Right lobe of liver (tissue), 6 donors: ENCODE data around the gene SH2B2. TPM values are rescaled to one million over a fixed set of nuclear protein-coding genes. Genes with fewer than 3 reads are reported as not detected.

Experiments
- ATAC-seq, 4 donors: fragments of 200-7000 bp; cut with Tn5 transposase; one replicate each; pipeline ENCODE4 v1.9.1; 2020; ENCODE audit warnings: mild to moderate bottlenecking in 4 of 4, moderate library complexity in 4 of 4
- DNase-seq, 3 donors: peaks; one replicate each; pipeline ENCODE4 v3.0.0-alpha.2; 2020
- H3K27ac ChIP-seq, 3 donors: fragments of 200-600 bp; one replicate each; pipeline ENCODE4 v1.8.0; 2022
- H3K27me3 ChIP-seq, 2 donors: fragments of 200-600 bp; one replicate each; pipeline ENCODE4 v1.8.0; 2022
- H3K36me3 ChIP-seq, 4 donors: fragments of 200-600 bp; sonication (generic) in 1 of 4; one replicate each; pipeline versions ENCODE4 v1.5.1 to v1.8.0; 2017 to 2022; ENCODE audit warnings: control low read depth in 1 of 4
- H3K4me1 ChIP-seq, 4 donors: fragments of 200-600 bp; sonication (generic) in 1 of 4; one replicate each; pipeline versions ENCODE4 v1.5.1 to v1.8.0; 2017 to 2022; ENCODE audit warnings: control low read depth in 1 of 4
- H3K4me3 ChIP-seq, 3 donors: fragments of 200-600 bp; one replicate each; pipeline ENCODE4 v1.8.0; 2022
- H3K9me3 ChIP-seq, 4 donors: fragments of 200-600 bp; sonication (generic) in 1 of 4; one replicate each; pipeline versions ENCODE4 v1.5.1 to v1.8.0; 2017 to 2022; ENCODE audit warnings: control low read depth in 1 of 4
- CTCF ChIP-seq, 4 donors: fragments of 200-600 bp in 3 of 4; fragments of 450-650 bp in 1 of 4; IDR thresholded peaks; one replicate each; pipeline versions ENCODE4 v1.5.1 to v1.8.0; 2016 to 2022; ENCODE audit warnings: antibody characterized with exemption in 4 of 4, mild to moderate bottlenecking in 2 of 4
- POLR2A ChIP-seq: fragments of 450-650 bp; IDR thresholded peaks from one replicate; pipeline ENCODE4 v1.6.1; 2017; ENCODE audit warnings: antibody characterized with exemption, mild to moderate bottlenecking
- WGBS: methylation state at CpG from one replicate; pipeline ENCODE4 v1.1.6; 2018; ENCODE audit warnings: low coverage, low lambda C conversion rate; ENCODE audit not compliant: insufficient coverage; ENCODE audit errors: missing lambda C conversion rate; 5-methylcytosine and 5-hydroxymethylcytosine counted together
- intact Hi-C, 2 donors: fragments of 100-400 bp; cut with DNase I; formaldehyde crosslinking; loops; one replicate each; pipeline versions ENCODE4 v1.11.2 to v1.14.1; 2022
- total RNA-seq, 6 experiments: library from RNA; depleted of rRNA in 2 of 6; stranded (reverse); fragments of >200 nt in 2 of 6; fragmentation: NEBNext Ultra II Directional in 3 of 6; extraction: Animal tissue kit (Norgen Biotek cat#: 25700) in 3 of 6; gene quantifications; one replicate each; pipeline versions ENCODE4 v1.1.0 to v1.2.4, GENCODE V29; 2016 to 2023
- donor health status: DM: no; HTN: yes; CAD: no.
- donor health status: DM: no; HTN: no; CAD: no.
- donor health status: DM: no; HTN: no; CAD: no.
- donor health status: DM: no; HTN: yes; CAD: no.
- donor health status: DM: no; HTN: yes; CAD: no.

The SH2B2 gene
- total RNA-seq, 6 experiments from 2014 or later: 1.7 to 3.1 (median 2.6) TPM

- no peaks in the 10 kb centered on the region for H3K4me1 ChIP-seq
- no peak overlapping the region for H3K4me3 ChIP-seq
- intact Hi-C loops: no loop called here
- DNase-seq: no peak
- 47% methylated on average over 2 of the region's 6 CpGs for WGBS
- H3K27me3 ChIP-seq: no peaks in the 10 kb centered on the region
- no peak for ATAC-seq
- H3K36me3 ChIP-seq: no peaks in the 10 kb centered on the region
- no peaks in the 10 kb centered on the region for H3K9me3 ChIP-seq
- no peak overlapping the region for H3K27ac ChIP-seq
- TF ChIP-seq POLR2A: no peak
- no peak for TF ChIP-seq CTCF (IDR thresholded peaks at IDR 0.05)
These were observed 15.4 kb downstream of the SH2B2 start for GRCh38 chr7:102302025-102302424.

DNA sequence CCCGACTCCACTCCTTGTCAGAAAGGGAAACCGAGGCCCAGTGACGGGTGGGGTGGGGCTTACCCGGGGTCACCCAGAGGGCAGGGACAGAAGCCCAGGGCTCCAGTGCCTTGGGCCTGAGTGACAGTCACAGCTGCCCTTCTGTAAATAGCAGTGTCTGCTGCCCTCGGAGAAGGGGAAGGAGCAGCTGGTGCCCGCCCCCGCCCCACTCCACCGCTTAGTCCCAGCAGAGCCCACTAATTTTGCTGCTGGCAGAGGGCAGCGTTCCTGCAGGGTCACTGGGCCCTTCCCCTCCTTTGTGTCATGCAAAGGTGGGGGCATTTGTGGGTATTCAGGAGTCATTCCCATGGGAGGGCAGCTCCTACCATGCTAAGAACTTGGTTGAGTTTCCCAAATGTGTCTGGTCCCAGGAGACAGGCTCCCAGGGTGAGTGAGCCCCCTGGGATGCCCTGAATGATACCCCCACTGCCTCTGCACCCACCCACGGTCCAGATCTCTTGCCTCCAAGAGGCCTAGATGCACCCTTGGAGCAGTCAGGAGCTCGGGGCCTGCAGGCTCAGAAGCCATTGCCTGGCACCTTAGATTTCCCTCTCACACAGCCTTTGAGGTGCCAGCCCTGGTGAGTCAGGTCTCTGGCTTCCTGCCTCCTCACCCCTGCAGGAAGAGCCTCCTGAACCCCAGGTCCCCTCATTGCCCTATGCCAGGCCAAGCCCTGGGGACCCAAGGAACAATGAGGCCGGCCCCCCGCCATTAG is 17.2 kb downstream of the SH2B2 start:
- Histone ChIP-seq H3K4me1 (no peaks in the 10 kb centered on the region), H3K36me3 (no peaks in the 10 kb centered on the region), H3K9me3 (no peaks in the 10 kb centered on the region), H3K27ac (no peak overlapping the region), H3K4me3 (no peak overlapping the region), H3K27me3 (no peaks in the 10 kb centered on the region)
- no peak for DNase-seq
- no peak for ATAC-seq
- TF ChIP-seq CTCF (IDR thresholded peaks at IDR 0.05) (no peak), POLR2A (no peak)
- WGBS: 76% methylated on average over 3 of the region's 13 CpGs
- intact Hi-C loops: no loop called here

- ATAC-seq (peak in 2 of 4 donors; percentile 26 to 39), DNase-seq (no peak)
- Histone ChIP-seq H3K4me3 (no peak overlapping the region), H3K9me3 (no peaks in the 10 kb centered on the region), H3K36me3 (no peaks in the 10 kb centered on the region), H3K27ac (no peak overlapping the region), H3K4me1 (no peaks in the 10 kb centered on the region), H3K27me3 (no peaks in the 10 kb centered on the region)
- 77% methylated on average over 4 of the region's 11 CpGs for WGBS
- intact Hi-C loops: no loop called here
- no peak for TF ChIP-seq CTCF (IDR thresholded peaks at IDR 0.05)
- no peak for TF ChIP-seq POLR2A
These were observed 18.0 kb downstream of the SH2B2 start for GRCh38 chr7:102304668-102305067.

DNA sequence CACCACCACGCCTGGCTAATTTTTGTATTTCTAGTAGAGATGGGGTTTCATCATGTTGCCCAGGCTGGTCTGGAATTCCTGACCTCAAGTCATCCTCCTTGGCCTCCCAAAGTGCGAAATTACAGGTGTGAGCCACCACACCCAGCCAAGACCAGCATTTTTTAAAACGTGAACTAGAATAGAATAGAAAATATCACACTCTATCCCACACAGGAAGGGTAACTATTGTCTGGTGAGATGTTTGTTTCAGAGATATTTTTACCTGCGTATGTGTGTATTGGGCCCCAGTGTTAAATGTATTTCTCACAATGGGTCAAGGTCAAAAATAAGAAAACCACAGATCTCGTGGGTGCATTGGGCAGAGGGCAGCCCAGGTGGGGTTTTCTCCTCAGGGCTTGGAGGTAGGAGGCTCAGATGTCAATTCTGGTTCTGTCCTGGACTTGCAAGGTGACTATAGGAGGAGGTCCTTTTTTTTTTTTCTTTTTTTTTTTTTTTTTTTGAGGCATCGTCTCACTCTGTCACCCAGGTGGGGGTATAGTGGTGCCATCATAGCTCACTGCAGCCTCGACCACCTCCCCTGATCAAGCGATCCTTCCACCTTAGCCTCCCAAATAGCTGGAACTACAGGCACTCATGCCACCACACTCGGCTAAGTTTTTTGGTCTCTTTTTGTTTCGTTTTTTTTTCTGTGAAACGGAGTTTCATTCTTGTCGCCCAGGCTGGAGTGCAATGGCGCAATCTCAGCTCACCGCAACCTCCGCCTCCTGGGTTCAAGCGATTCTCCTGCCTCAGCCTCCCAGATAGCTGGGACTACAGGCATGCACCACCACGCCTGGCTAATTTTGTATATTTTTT is 19.0 kb downstream of the SH2B2 start:
- Histone ChIP-seq H3K9me3 (no peaks in the 10 kb centered on the region), H3K36me3 (no peaks in the 10 kb centered on the region), H3K4me3 (no peak overlapping the region), H3K27ac (no peak overlapping the region), H3K4me1 (no peaks in the 10 kb centered on the region), H3K27me3 (no peaks in the 10 kb centered on the region)
- DNase-seq (no peak), ATAC-seq (no peak)
- 79% methylated on average over 11 of the region's 17 CpGs for WGBS
- intact Hi-C loops: no loop called here
- no peak for TF ChIP-seq CTCF (IDR thresholded peaks at IDR 0.05)
- TF ChIP-seq POLR2A: no peak
